Stimulated activated naive CD8-positive, alpha-beta T cell treated with anti-CD3 and anti-CD28 coated beads, Interleukin-15, Interleukin-2, amounts not matched to agents 100 ng/mL and 50 ng/mL, for 24 hours (primary cell): Measurements from ENCODE around the gene ANGEL1.

Experiments used
- H3K27ac Mint-ChIP-seq: one replicate; pipeline ENCODE4 v1.8.0; 2021; ENCODE audit warnings: mild to moderate bottlenecking, mixed read lengths
- H3K27me3 Mint-ChIP-seq: one replicate; pipeline ENCODE4 v1.8.0; 2021; ENCODE audit warnings: mixed read lengths
- H3K36me3 Mint-ChIP-seq: one replicate; pipeline ENCODE4 v1.8.0; 2021; ENCODE audit warnings: low read depth, mixed read lengths
- H3K4me1 Mint-ChIP-seq: one replicate; pipeline ENCODE4 v1.8.0; 2021; ENCODE audit warnings: low read depth, mixed read lengths
- H3K4me3 Mint-ChIP-seq: one replicate; pipeline ENCODE4 v1.8.0; 2021; ENCODE audit warnings: mild to moderate bottlenecking, mixed read lengths
- H3K9me3 Mint-ChIP-seq: one replicate; pipeline ENCODE4 v1.8.0; 2021; ENCODE audit warnings: mixed read lengths

The ANGEL1 gene

GRCh38 chr14:76830556-76830955, 17.9 kb upstream of the ANGEL1 start:
- Mint-ChIP-seq H3K4me1 (no peaks in the 10 kb centered on the region), H3K36me3 (no peaks in the 10 kb centered on the region)

GRCh38 chr14:76829650-76830421, 17.2 kb upstream of the ANGEL1 start:
- Mint-ChIP-seq H3K36me3 (no peaks in the 10 kb centered on the region), H3K27ac (no peak overlapping the region), H3K9me3 (no peaks in the 10 kb centered on the region), H3K4me1 (no peaks in the 10 kb centered on the region), H3K27me3 (peaks cover 5% of the 10 kb centered on the region), H3K4me3 (no peak overlapping the region)

More at GRCh38 chr14:76830556-76830955, 17.9 kb upstream of the ANGEL1 start:
- Mint-ChIP-seq H3K27ac (no peak overlapping the region), H3K4me3 (no peak overlapping the region), H3K27me3 (peaks cover 5% of the 10 kb centered on the region), H3K9me3 (no peaks in the 10 kb centered on the region)

- H3K27ac Mint-ChIP-seq, result no peak overlapping the region
- H3K27me3 Mint-ChIP-seq, result no peaks in the 10 kb centered on the region
- H3K9me3 Mint-ChIP-seq, result no peaks in the 10 kb centered on the region
- no peak overlapping the region for H3K4me3 Mint-ChIP-seq
- H3K36me3 Mint-ChIP-seq, result no peaks in the 10 kb centered on the region
- H3K4me1 Mint-ChIP-seq, result no peaks in the 10 kb centered on the region
These were observed 16.3 kb upstream of the ANGEL1 start for GRCh38 chr14:76829013-76829365.

- Mint-ChIP-seq H3K36me3 (no peaks in the 10 kb centered on the region), H3K27me3 (no peaks in the 10 kb centered on the region), H3K27ac (no peak overlapping the region), H3K4me3 (no peak overlapping the region), H3K4me1 (no peaks in the 10 kb centered on the region), H3K9me3 (no peaks in the 10 kb centered on the region)
These were observed 15.8 kb upstream of the ANGEL1 start for GRCh38 chr14:76828339-76829012.

- Mint-ChIP-seq H3K27me3 (no peaks in the 10 kb centered on the region), H3K4me1 (no peaks in the 10 kb centered on the region), H3K9me3 (no peaks in the 10 kb centered on the region), H3K36me3 (no peaks in the 10 kb centered on the region), H3K4me3 (no peak overlapping the region), H3K27ac (no peak overlapping the region)
These were observed 15.1 kb upstream of the ANGEL1 start for GRCh38 chr14:76827696-76828296.

- no peak within 1 kb of the TSS for H3K4me3 Mint-ChIP-seq
- H3K9me3 Mint-ChIP-seq, result no peaks in the 10 kb centered on the region
- H3K27ac Mint-ChIP-seq, result no peak within 1 kb of the TSS
- H3K27me3 Mint-ChIP-seq, result no peaks in the 10 kb centered on the region
- no peaks in the 10 kb centered on the region for H3K4me1 Mint-ChIP-seq
- H3K36me3 Mint-ChIP-seq, result no peaks in the 10 kb centered on the region
These were observed 13.4 kb upstream of the ANGEL1 start, which contains the start of gene LRRC74A for GRCh38 chr14:76826122-76826521. Gene LRRC74A, plus strand, starts transcription at chr14:76826408. Its CDS starts 290 bp downstream, at chr14:76826698.

GRCh38 chr14:76820700-76821099, 8.0 kb upstream of the ANGEL1 start:
- Mint-ChIP-seq H3K9me3 (no peaks in the 10 kb centered on the region), H3K4me3 (no peak overlapping the region), H3K36me3 (no peaks in the 10 kb centered on the region), H3K4me1 (no peaks in the 10 kb centered on the region), H3K27ac (no peak overlapping the region), H3K27me3 (peaks cover 13% of the 10 kb centered on the region)

- Mint-ChIP-seq H3K36me3 (no peaks in the 10 kb centered on the region), H3K4me1 (peaks cover 18% of the 10 kb centered on the region), H3K27ac (no peak overlapping the region), H3K27me3 (peaks cover 4% of the 10 kb centered on the region), H3K4me3 (no peak overlapping the region), H3K9me3 (no peaks in the 10 kb centered on the region)
These were observed 2.3 kb upstream of the ANGEL1 start for GRCh38 chr14:76814726-76815645.

- peaks cover 21% of the 10 kb centered on the region for H3K36me3 Mint-ChIP-seq
These were observed 625 bp downstream of the ANGEL1 start for GRCh38 chr14:76812093-76812421.

GRCh38 chr14:76811561-76811960, 1.1 kb downstream of the ANGEL1 start:
- H3K36me3 Mint-ChIP-seq, result peaks cover 23% of the 10 kb centered on the region
- H3K27ac Mint-ChIP-seq, result peak overlapping the region; percentile 92
- H3K4me3 Mint-ChIP-seq, result peak overlapping the region; percentile 96
- H3K27me3 Mint-ChIP-seq, result no peaks in the 10 kb centered on the region
- no peaks in the 10 kb centered on the region for H3K9me3 Mint-ChIP-seq
- H3K4me1 Mint-ChIP-seq, result peaks cover 18% of the 10 kb centered on the region

More at GRCh38 chr14:76812093-76812421, 625 bp downstream of the ANGEL1 start:
- peaks cover 18% of the 10 kb centered on the region for H3K4me1 Mint-ChIP-seq
- H3K27ac Mint-ChIP-seq, result peak overlapping the region; percentile 92
- H3K9me3 Mint-ChIP-seq, result no peaks in the 10 kb centered on the region
- peak overlapping the region; percentile 96 for H3K4me3 Mint-ChIP-seq
- no peaks in the 10 kb centered on the region for H3K27me3 Mint-ChIP-seq

- H3K4me1 Mint-ChIP-seq, result peaks cover 18% of the 10 kb centered on the region
- peaks cover 28% of the 10 kb centered on the region for H3K36me3 Mint-ChIP-seq
- H3K9me3 Mint-ChIP-seq, result no peaks in the 10 kb centered on the region
- H3K27me3 Mint-ChIP-seq, result no peaks in the 10 kb centered on the region
- peak overlapping the region; percentile 96 for H3K4me3 Mint-ChIP-seq
- H3K27ac Mint-ChIP-seq, result peak overlapping the region; percentile 51
These were observed 1.7 kb downstream of the ANGEL1 start for GRCh38 chr14:76810953-76811400.

- Mint-ChIP-seq H3K4me1 (peaks cover 18% of the 10 kb centered on the region), H3K4me3 (peak overlapping the region; percentile 96), H3K9me3 (no peaks in the 10 kb centered on the region), H3K27me3 (no peaks in the 10 kb centered on the region), H3K36me3 (peaks cover 32% of the 10 kb centered on the region), H3K27ac (no peak overlapping the region)
These were observed 2.2 kb downstream of the ANGEL1 start for GRCh38 chr14:76810525-76810924.

- Mint-ChIP-seq H3K27ac (no peak overlapping the region), H3K36me3 (peaks cover 46% of the 10 kb centered on the region), H3K4me3 (no peak overlapping the region), H3K4me1 (peaks cover 18% of the 10 kb centered on the region), H3K9me3 (no peaks in the 10 kb centered on the region), H3K27me3 (no peaks in the 10 kb centered on the region)
These were observed 3.7 kb downstream of the ANGEL1 start for GRCh38 chr14:76808990-76809389.

- no peak overlapping the region for H3K27ac Mint-ChIP-seq
- peaks cover 19% of the 10 kb centered on the region for H3K4me1 Mint-ChIP-seq
- no peaks in the 10 kb centered on the region for H3K9me3 Mint-ChIP-seq
- H3K36me3 Mint-ChIP-seq, result peaks cover 56% of the 10 kb centered on the region
- no peak overlapping the region for H3K4me3 Mint-ChIP-seq
- H3K27me3 Mint-ChIP-seq, result no peaks in the 10 kb centered on the region
These were observed 4.7 kb downstream of the ANGEL1 start for GRCh38 chr14:76808011-76808410.
